HCT116 (cell line): ENCODE measurements around the gene KCNK15. TPM values are rescaled to one million over a fixed set of nuclear protein-coding genes. Genes with fewer than 3 reads are reported as not detected.

Experiments
- ATAC-seq: fragments of 200-7000 bp; cut with Tn5 transposase; 2 replicates; pipeline ENCODE4 v1.9.1; 2020; ENCODE audit warnings: mild to moderate bottlenecking, moderate library complexity
- BruUV-seq: library from RNA; stranded (reverse); fragments of 400-500 nt; replicated peaks from 2 replicates; lab custom pipeline; 2021; lab: Mats Ljungman, UMichigan
- CTCF ChIA-PET: fragments of 300-600 bp; sonication (Branson Sonifier 250); formaldehyde crosslinking; loops from one replicate; lab custom pipeline; 2021; ENCODE audit warnings: antibody characterized with exemption; lab: Charles Lee
- POLR2A ChIA-PET: fragments of 300-600, 350-600 bp; sonication (Branson Sonifier 250); formaldehyde crosslinking; loops from one replicate; lab custom pipeline; 2021; ENCODE audit warnings: antibody characterized with exemption; lab: Charles Lee
- RAD21 ChIA-PET, 2 experiments: fragments of 300-600 bp; sonication (Branson Sonifier 250); formaldehyde crosslinking; loops; one replicate each; lab custom pipeline; 2023; ENCODE audit warnings: low total read pairs in 2 of 2; ENCODE audit not compliant: uncharacterized antibody in 2 of 2, unreplicated experiment in 2 of 2, low non-redundant PET in 1 of 2; lab: Charles Lee
- DNase-seq: peaks from one replicate; pipeline ENCODE4 v3.0.0-alpha.2; 2010; ENCODE audit warnings: low read depth, low spot score
- H2AFZ ChIP-seq: fragments of 200-600 bp; shearing (Covaris generic), sonication (generic); 2 replicates; pipeline ENCODE4 v1.6.1; 2017; ENCODE audit warnings: low read depth, mixed run types, mixed read lengths, antibody characterized with exemption, low read length; ENCODE audit not compliant: poor library complexity, severe bottlenecking
- H3K27ac ChIP-seq: 2 replicates; pipeline ENCODE4 v1.5.1; 2012; ENCODE audit warnings: low read depth, low read length
- H3K27me3 ChIP-seq: fragments of 200-600 bp; sonication (generic); 2 replicates; pipeline ENCODE4 v1.6.1; 2016; ENCODE audit warnings: mixed run types, low read length, mixed read lengths; ENCODE audit not compliant: insufficient read depth
- H3K36me3 ChIP-seq, 2 experiments: fragments of 200-500 bp in 1 of 2; fragments of 200-600 bp in 1 of 2; sonication (Bioruptor generic) in 1 of 2; sonication (generic) in 1 of 2; 2 replicates each; pipeline versions ENCODE4 v1.5.1 to v1.6.1; 2014 to 2016; ENCODE audit warnings: low read length in 2 of 2, inconsistent platforms in 1 of 2, mixed read lengths in 1 of 2, mixed run types in 1 of 2; ENCODE audit not compliant: insufficient read depth in 2 of 2, control insufficient read depth in 1 of 2
- H3K4me1 ChIP-seq, 2 experiments: fragments of 200-600 bp in 1 of 2; sonication (generic) in 1 of 2; 2 replicates each; pipeline versions ENCODE4 v1.5.1 to v1.6.1; 2012 to 2017; ENCODE audit warnings: low read length in 2 of 2, inconsistent platforms in 1 of 2, mild to moderate bottlenecking in 1 of 2, mixed read lengths in 1 of 2, mixed run types in 1 of 2, moderate library complexity in 1 of 2; ENCODE audit not compliant: insufficient read depth in 2 of 2, control insufficient read depth in 1 of 2
- H3K4me2 ChIP-seq: fragments of 200-600 bp; sonication (generic); 2 replicates; pipeline ENCODE4 v1.6.1; 2017; ENCODE audit warnings: mixed run types, low read length, mixed read lengths
- H3K4me3 ChIP-seq, 2 experiments: fragments of 200-600 bp in 1 of 2; sonication (generic) in 1 of 2; replicated peaks in 1 of 2; 2 replicates each; pipeline ENCODE4 v1.5.1; 2011 to 2016; ENCODE audit warnings: low read length in 2 of 2, control low read depth in 1 of 2, low read depth in 1 of 2, mild to moderate bottlenecking in 1 of 2, mixed read lengths in 1 of 2, mixed run types in 1 of 2
- H3K79me2 ChIP-seq: fragments of 200-600 bp; sonication (generic); 2 replicates; pipeline ENCODE4 v1.6.1; 2017; ENCODE audit warnings: mild to moderate bottlenecking, mixed run types, low read length, moderate library complexity, mixed read lengths; ENCODE audit not compliant: insufficient read depth
- H3K9ac ChIP-seq: fragments of 200-600 bp; sonication (generic); 2 replicates; pipeline ENCODE4 v1.6.1; 2016; ENCODE audit warnings: low read length, mixed read lengths
- H3K9me2 ChIP-seq: fragments of 200-600 bp; sonication (generic), shearing (Covaris generic); 2 replicates; pipeline ENCODE4 v1.6.1; 2017; ENCODE audit warnings: mixed run types, mild to moderate bottlenecking, moderate library complexity; ENCODE audit not compliant: insufficient read depth
- H3K9me3 ChIP-seq, 2 experiments: fragments of 200-500 bp in 1 of 2; fragments of 200-600 bp in 1 of 2; sonication (Bioruptor generic) in 1 of 2; sonication (generic) in 1 of 2; 2 replicates each; pipeline ENCODE4 v1.6.1; 2014 to 2017; ENCODE audit warnings: low read length in 2 of 2, mixed read lengths in 2 of 2, inconsistent platforms in 1 of 2, low read depth in 1 of 2, mild to moderate bottlenecking in 1 of 2, mixed run types in 1 of 2, moderate library complexity in 1 of 2; ENCODE audit not compliant: control insufficient read depth in 1 of 2, insufficient read depth in 1 of 2
- H4K20me1 ChIP-seq: fragments of 200-600 bp; sonication (generic), shearing (Covaris generic); 2 replicates; pipeline ENCODE4 v1.6.1; 2017; ENCODE audit warnings: mixed run types, mild to moderate bottlenecking, moderate library complexity; ENCODE audit not compliant: insufficient read depth
- CBX3 ChIP-seq: IDR thresholded peaks from 2 replicates; pipeline ENCODE4 v1.6.1; 2012; ENCODE audit warnings: low read depth
- CEBPB ChIP-seq: IDR thresholded peaks from 2 replicates; pipeline ENCODE4 v1.6.1; 2012; ENCODE audit warnings: low read depth
- EZH2 ChIP-seq: fragments of 200-600 bp; sonication (generic); IDR thresholded peaks from 2 replicates; pipeline ENCODE4 v1.6.1; 2017; ENCODE audit warnings: antibody characterized with exemption, mixed run types
- EZH2phosphoT487 ChIP-seq: fragments of 200-600 bp; IDR thresholded peaks from 2 replicates; pipeline ENCODE4 v1.6.1; 2018; ENCODE audit warnings: antibody characterized with exemption, borderline replicate concordance
- MAX ChIP-seq: IDR thresholded peaks from 2 replicates; pipeline ENCODE4 v1.6.1; 2012
- POLR2A ChIP-seq: IDR thresholded peaks from 2 replicates; pipeline ENCODE4 v1.7.0; 2011; ENCODE audit warnings: borderline replicate concordance; ENCODE audit not compliant: insufficient read depth, insufficient read length; ENCODE audit errors: extremely low read depth
- POLR2AphosphoS5 ChIP-seq: IDR thresholded peaks from 2 replicates; pipeline ENCODE4 v1.6.1; 2011; ENCODE audit warnings: mild to moderate bottlenecking, low read depth, low read length, moderate library complexity
- RAD21 ChIP-seq: IDR thresholded peaks from 2 replicates; pipeline ENCODE4 v1.6.1; 2012; ENCODE audit warnings: low read depth, mild to moderate bottlenecking
- SIN3A ChIP-seq: IDR thresholded peaks from 2 replicates; pipeline ENCODE4 v1.6.1; 2012; ENCODE audit warnings: low read depth
- TCF7L2 ChIP-seq: IDR thresholded peaks from 2 replicates; pipeline ENCODE4 v1.7.0; 2011; ENCODE audit warnings: borderline replicate concordance, inconsistent platforms; ENCODE audit not compliant: insufficient read depth, insufficient read length; ENCODE audit errors: extremely low read depth
- ZFX ChIP-seq: fragments of 450-650 bp; IDR thresholded peaks from 2 replicates; pipeline ENCODE4 v1.6.1; 2017
- intact Hi-C: fragments of 100-400 bp; cut with micrococcal nuclease; formaldehyde crosslinking; loops from 2 replicates; pipeline ENCODE4 v1.10.0; 2022
- total RNA-seq: library from RNA; stranded (reverse); gene quantifications from one replicate; pipeline ENCODE4 v1.2.1, GENCODE V29; 2021; ENCODE audit not compliant: unreplicated experiment

Gene KCNK15
- total RNA-seq, 1 experiment from 2014 or later, result not detected

- intact Hi-C loops, result no loop called here
- no peak overlapping the region for H3K9ac ChIP-seq
- no peak overlapping the region for H3K27ac ChIP-seq
- ChIA-PET POLR2A (no interaction called here), RAD21 (no interaction called here), CTCF (no interaction called here)
- H3K36me3 ChIP-seq, result no peaks in the 10 kb centered on the region
- H4K20me1 ChIP-seq, result no peaks in the 10 kb centered on the region
- no peak overlapping the region for H3K4me3 ChIP-seq
- DNase-seq (no peak), ATAC-seq (no peak)
- H3K9me3 ChIP-seq, result no peaks in the 10 kb centered on the region
- H3K79me2 ChIP-seq, result no peaks in the 10 kb centered on the region
- H3K27me3 ChIP-seq, result no peaks in the 10 kb centered on the region
- H3K9me2 ChIP-seq, result no peaks in the 10 kb centered on the region
- H3K4me1 ChIP-seq, result peaks cover 11 to 20% of the 10 kb centered on the region in 2 experiments; a peak in 3 of 4 replicates
- H2AFZ ChIP-seq, result no peak overlapping the region
- no TSS peak for BruUV-seq
- no peak overlapping the region for H3K4me2 ChIP-seq
- TF ChIP-seq EZH2phosphoT487 (no peak), ZFX (no peak), TCF7L2 (no peak)
These were observed 42.9 kb upstream of the KCNK15 start for GRCh38 chr20:44702776-44703175.

- no peak overlapping the region for H3K9ac ChIP-seq
- H3K4me2 ChIP-seq, result no peak overlapping the region
- H4K20me1 ChIP-seq, result no peaks in the 10 kb centered on the region
- no peaks in the 10 kb centered on the region for H3K9me2 ChIP-seq
- H3K79me2 ChIP-seq, result no peaks in the 10 kb centered on the region
- intact Hi-C loops, result no loop called here
- POLR2A ChIA-PET, result no interaction called here
- RAD21 ChIA-PET, result no interaction called here
- no peak overlapping the region for H3K4me3 ChIP-seq
- peaks cover 11 to 20% of the 10 kb centered on the region in 2 experiments; a peak in 3 of 4 replicates for H3K4me1 ChIP-seq
- no peak for ATAC-seq
- no peak for TF ChIP-seq POLR2AphosphoS5
- TF ChIP-seq CBX3, result no peak
- no peak for TF ChIP-seq CEBPB
- no peak for TF ChIP-seq EZH2
- no peak for TF ChIP-seq POLR2A
- no peak for TF ChIP-seq MAX
- TF ChIP-seq SIN3A, result no peak
- no peak for TF ChIP-seq RAD21
- TF ChIP-seq EZH2phosphoT487, result no peak
- TF ChIP-seq, all 23 proteins: peak for 0
- H3K27me3 ChIP-seq, result no peaks in the 10 kb centered on the region
- CTCF ChIA-PET, result no interaction called here
- no peaks in the 10 kb centered on the region for H3K9me3 ChIP-seq
- DNase-seq, result no peak
- BruUV-seq, result no TSS peak
- H3K36me3 ChIP-seq, result no peaks in the 10 kb centered on the region
- H3K27ac ChIP-seq, result no peak overlapping the region
- no peak overlapping the region for H2AFZ ChIP-seq
These were observed 42.3 kb upstream of the KCNK15 start for GRCh38 chr20:44703183-44703925.
